Upper lobe of right lung (tissue), 1 donor: ENCODE results near the gene NNT. TPM values are rescaled to one million over a fixed set of nuclear protein-coding genes. Genes with fewer than 3 reads are reported as not detected.
"Not testable (repeated sequence)": the region's sequence is repeated elsewhere in the genome, so short reads cannot be mapped to it uniquely, and the experiment has no call there.

Experiments used
- ATAC-seq: fragments of 200-7000 bp; cut with Tn5 transposase; one replicate; pipeline ENCODE4 v1.9.1; 2020; ENCODE audit warnings: mild to moderate bottlenecking, moderate library complexity
- DNase-seq: peaks from one replicate; pipeline ENCODE4 v3.0.0-alpha.2; 2020
- H3K27ac ChIP-seq: fragments of 200-600 bp; one replicate; pipeline ENCODE4 v1.8.0; 2022
- H3K27me3 ChIP-seq: fragments of 200-600 bp; one replicate; pipeline ENCODE4 v1.8.0; 2022; ENCODE audit warnings: mild to moderate bottlenecking
- H3K36me3 ChIP-seq: fragments of 200-600 bp; one replicate; pipeline ENCODE4 v1.8.0; 2022
- H3K4me1 ChIP-seq: fragments of 200-600 bp; one replicate; pipeline ENCODE4 v1.8.0; 2022
- H3K4me3 ChIP-seq: fragments of 200-600 bp; one replicate; pipeline ENCODE4 v1.8.0; 2022; ENCODE audit warnings: mild to moderate bottlenecking
- H3K9me3 ChIP-seq: fragments of 200-600 bp; one replicate; pipeline ENCODE4 v1.8.0; 2022
- CTCF ChIP-seq: fragments of 200-600 bp; IDR thresholded peaks from one replicate; pipeline ENCODE4 v1.8.0; 2022; ENCODE audit warnings: antibody characterized with exemption
- intact Hi-C: fragments of 100-400 bp; cut with DNase I; formaldehyde crosslinking; loops from one replicate; pipeline ENCODE4 v1.11.0; 2022
- long read RNA-seq: library from polyadenylated mRNA; unstranded; transcript quantifications from one replicate; pipeline ENCODE4 v2.0.0, GENCODE V29; 2021
- total RNA-seq: library from RNA; stranded (reverse); fragmentation: NEBNext Ultra II Directional; extraction: Animal tissue kit (Norgen Biotek cat#: 25700); gene quantifications from one replicate; pipeline ENCODE4 v1.2.1, GENCODE V29; 2021
- donor health status: DM: no; HTN: yes; CAD: no; lungs with severe emphysema.

NNT gene
- total RNA-seq: 67.7 TPM
- long read RNA-seq, full-length matches to known transcripts: 56 of 70 reads
- long read RNA-seq, partial matches to known transcripts: 10 of 70 reads
- long read RNA-seq, other reads (novel, unspliced or antisense): 4 of 70 reads

DNA sequence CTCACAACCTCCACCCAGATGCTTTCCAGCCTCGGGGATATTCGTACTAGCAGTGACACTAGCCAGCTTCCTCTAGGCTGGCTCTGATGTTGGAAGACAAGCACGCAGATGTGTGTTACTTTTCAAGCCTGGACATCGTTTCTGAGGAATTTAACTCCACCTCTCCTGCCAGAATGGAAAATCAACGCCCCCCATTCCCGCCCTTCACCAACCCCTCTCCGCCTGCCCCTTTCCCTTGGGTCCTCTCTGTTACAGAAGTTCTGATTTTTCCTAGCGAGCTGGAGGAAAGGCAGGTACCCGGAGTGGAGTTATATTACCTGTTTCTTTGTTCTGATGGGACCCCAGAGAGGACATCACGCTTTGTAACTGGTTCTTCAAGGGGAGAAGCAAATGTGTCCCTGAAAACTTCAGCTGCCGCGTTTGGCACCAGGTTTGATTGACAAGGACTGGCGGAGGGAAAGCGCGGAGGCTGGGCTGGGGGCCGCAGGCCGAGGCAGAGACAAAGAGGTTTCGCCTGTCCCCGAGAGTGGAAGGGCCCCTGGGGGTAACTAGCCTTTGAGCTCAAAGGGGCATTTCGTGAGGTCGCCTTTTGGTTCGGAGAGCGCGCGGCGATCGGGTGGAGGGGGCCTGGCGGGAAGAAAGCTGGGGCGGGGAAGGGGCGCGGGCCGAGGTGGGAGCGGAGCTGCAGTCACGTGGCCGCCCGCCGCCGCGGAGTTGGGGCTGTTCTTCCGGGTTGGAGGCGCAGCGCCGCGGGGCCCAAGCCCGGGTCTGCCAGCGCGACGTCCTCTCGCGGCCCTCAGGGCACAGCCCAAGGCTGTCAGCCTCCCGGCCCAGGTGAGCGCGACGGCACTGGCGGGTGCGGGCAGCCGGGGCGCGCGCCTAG is at the start of gene NNT:
TSS of gene NNT (plus strand) at position 720 of the 883 bp plus-strand sequence. CDS start 6,016 bp downstream, outside the sequence.
- peak within 1 kb of the TSS; percentile 88 for H3K27ac ChIP-seq
- TF ChIP-seq CTCF: no peak
- H3K36me3 ChIP-seq: no peaks in the 10 kb centered on the region
- H3K27me3 ChIP-seq: no peaks in the 10 kb centered on the region
- DNase-seq: peak; percentile 92
- H3K4me3 ChIP-seq: peak within 1 kb of the TSS; percentile 87
- ATAC-seq: peak; percentile 94
- no peaks in the 10 kb centered on the region for H3K9me3 ChIP-seq
- H3K4me1 ChIP-seq: peaks cover 20% of the 10 kb centered on the region
- intact Hi-C loops: no loop called here

DNA sequence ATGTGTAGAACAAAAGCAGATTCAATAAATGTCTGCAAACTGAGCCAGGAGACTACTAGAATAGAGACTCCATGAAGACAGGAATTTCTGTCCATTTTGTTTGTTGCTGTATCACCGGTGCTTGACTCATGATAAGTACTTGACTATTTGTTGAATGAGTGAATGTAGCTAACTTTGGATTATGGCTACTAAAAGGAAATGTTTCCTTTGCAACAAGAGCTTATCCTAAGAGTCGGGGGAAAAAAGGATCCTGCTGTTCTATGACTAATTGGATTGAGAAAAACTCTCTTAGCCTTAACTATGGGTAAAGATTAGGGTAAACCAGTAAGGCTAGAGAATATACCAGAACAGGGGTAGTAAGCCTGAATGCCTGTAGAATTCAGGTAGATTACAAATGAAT is 49.6 kb upstream of the NNT start:
- no peak overlapping the region for H3K4me3 ChIP-seq
- no peak for TF ChIP-seq CTCF
- H3K27me3 ChIP-seq: no peaks in the 10 kb centered on the region
- intact Hi-C loops: no loop called here
- no peak overlapping the region for H3K27ac ChIP-seq
- DNase-seq: no peak
- H3K4me1 ChIP-seq: peaks cover 30% of the 10 kb centered on the region
- no peaks in the 10 kb centered on the region for H3K9me3 ChIP-seq
- no peak for ATAC-seq
- H3K36me3 ChIP-seq: peaks cover 48% of the 10 kb centered on the region

DNA sequence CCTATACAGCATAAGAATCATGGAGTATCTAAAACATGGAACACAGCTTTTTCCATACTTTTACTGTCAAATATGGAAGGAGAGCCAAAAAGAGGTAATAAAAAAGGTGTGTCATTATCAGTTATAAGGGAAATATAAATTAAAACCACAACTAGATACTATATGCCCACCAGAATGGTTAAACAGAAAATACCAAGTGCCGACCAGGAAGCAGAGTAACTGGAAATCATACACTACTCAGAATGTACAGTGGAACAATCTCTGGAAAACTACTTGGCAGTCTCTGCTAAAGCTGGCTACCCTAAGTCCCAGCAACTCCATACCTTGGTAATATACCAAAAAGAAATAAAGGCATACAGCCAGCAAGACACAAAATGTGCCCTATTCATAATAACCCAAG is 48.5 kb upstream of the NNT start:
- no peak for TF ChIP-seq CTCF
- Histone ChIP-seq H3K27ac (no peak overlapping the region), H3K27me3 (no peaks in the 10 kb centered on the region), H3K9me3 (no peaks in the 10 kb centered on the region), H3K4me1 (peaks cover 30% of the 10 kb centered on the region), H3K36me3 (peaks cover 42% of the 10 kb centered on the region), H3K4me3 (no peak overlapping the region)
- DNase-seq (no peak), ATAC-seq (no peak)
- intact Hi-C loops: no loop called here

GRCh38 chr5:43555895-43556606 is 46.9 kb upstream of the NNT start:
- intact Hi-C loops: no loop called here
- H3K27me3 ChIP-seq: no peaks in the 10 kb centered on the region
- DNase-seq (peak; percentile 86), ATAC-seq (peak; percentile 68)
- no peaks in the 10 kb centered on the region for H3K9me3 ChIP-seq
- TF ChIP-seq CTCF: no peak
- peak overlapping the region; percentile 98 for H3K27ac ChIP-seq
- H3K4me3 ChIP-seq: peak overlapping the region; percentile 74
- H3K4me1 ChIP-seq: peaks cover 24% of the 10 kb centered on the region
- peaks cover 32% of the 10 kb centered on the region for H3K36me3 ChIP-seq

- H3K27ac ChIP-seq: peak overlapping the region; percentile 98
- peak; percentile 95 for ATAC-seq
- intact Hi-C loops: not testable (repeated sequence)
Measured at GRCh38 chr5:43556607-43556856, 46.4 kb upstream of the NNT start.

More at GRCh38 chr5:43556607-43556856, 46.4 kb upstream of the NNT start:
- not testable (repeated sequence) for H3K27me3 ChIP-seq, H3K9me3 ChIP-seq, DNase-seq
- Histone ChIP-seq H3K4me3 (peak overlapping the region; percentile 74), H3K4me1 (peaks cover 24% of the 10 kb centered on the region), H3K36me3 (peaks cover 27% of the 10 kb centered on the region)
